HG02884 (cell line): ENCODE results near the gene DMD.

Experiments
- ATAC-seq: cut with Tn5 transposase; IDR thresholded peaks from one replicate; pipeline ENCODE4 v1.9.1; 2021; ENCODE audit warnings: mild to moderate bottlenecking, moderate library complexity; ENCODE audit not compliant: unreplicated experiment

Gene DMD

GRCh38 chrX:31266203-31267076, 1944.9 kb downstream of the DMD start:
- ATAC-seq = peak; percentile 75

GRCh38 chrX:31265383-31265782, 1946.0 kb downstream of the DMD start:
- no peak for ATAC-seq

- no peak for ATAC-seq
Observed at GRCh38 chrX:31260351-31260750, 1951.0 kb downstream of the DMD start.

GRCh38 chrX:31258166-31258565, 1953.2 kb downstream of the DMD start:
- ATAC-seq = no peak

- no peak for ATAC-seq
Observed at GRCh38 chrX:31255310-31256033, 1955.9 kb downstream of the DMD start.

GRCh38 chrX:31252133-31252532, 1959.2 kb downstream of the DMD start:
- no peak for ATAC-seq

- ATAC-seq = no peak
Observed at GRCh38 chrX:31251336-31251735, 1960.0 kb downstream of the DMD start.

- ATAC-seq = no peak
Observed at GRCh38 chrX:31245714-31246113, 1965.6 kb downstream of the DMD start.

GRCh38 chrX:31243804-31244203, 1967.5 kb downstream of the DMD start:
- ATAC-seq = no peak

- no peak for ATAC-seq
Observed at GRCh38 chrX:31240982-31241381, 1970.4 kb downstream of the DMD start.

- peak; percentile 65 for ATAC-seq
Observed at GRCh38 chrX:31237189-31237588, 1974.2 kb downstream of the DMD start.

- ATAC-seq = peak; percentile 42
Observed at GRCh38 chrX:31236231-31236630, 1975.1 kb downstream of the DMD start.

- no peak for ATAC-seq
Observed at GRCh38 chrX:31233941-31234496, 1977.3 kb downstream of the DMD start.

- no peak for ATAC-seq
Observed at GRCh38 chrX:31232506-31232905, 1978.8 kb downstream of the DMD start.

- peak; percentile 97 for ATAC-seq
Observed at GRCh38 chrX:31228909-31229308, 1982.4 kb downstream of the DMD start.

- ATAC-seq = no peak
Observed at GRCh38 chrX:31228415-31228832, 1982.9 kb downstream of the DMD start.

- ATAC-seq = no peak
Observed at GRCh38 chrX:31227250-31227649, 1984.1 kb downstream of the DMD start.

GRCh38 chrX:31225819-31226218, 1985.5 kb downstream of the DMD start:
- no peak for ATAC-seq

GRCh38 chrX:31224381-31225012, 1986.9 kb downstream of the DMD start:
- no peak for ATAC-seq

GRCh38 chrX:31223817-31224216, 1987.5 kb downstream of the DMD start:
- peak; percentile 91 for ATAC-seq

- ATAC-seq = no peak
Observed at GRCh38 chrX:31222946-31223345, 1988.4 kb downstream of the DMD start.
